HepG2 (cell line): ENCODE data around the gene TNRC18.

ENCODE experiments used
- JUNB ChIP-seq: sonication (generic); formaldehyde crosslinking; IDR thresholded peaks from 2 replicates; pipeline ENCODE4 v1.8.0; 2022; ENCODE audit warnings: missing genetic modification reagents, mild to moderate bottlenecking, borderline replicate concordance
- NFATC3 ChIP-seq: sonication (generic); formaldehyde crosslinking; IDR thresholded peaks from 2 replicates; pipeline ENCODE4 v1.5.1; 2020; ENCODE audit warnings: mild to moderate bottlenecking, missing genetic modification reagents
- NFYB ChIP-seq: sonication (generic); formaldehyde crosslinking; IDR thresholded peaks from 2 replicates; pipeline ENCODE4 v1.4.0; 2020; ENCODE audit warnings: missing genetic modification reagents
- NR2C2 ChIP-seq: sonication (generic); formaldehyde crosslinking; IDR thresholded peaks from 2 replicates; pipeline ENCODE4 v1.4.0; 2020; ENCODE audit warnings: missing genetic modification reagents, mild to moderate bottlenecking, moderate library complexity, borderline replicate concordance
- POLR2AphosphoS5 ChIP-seq: IDR thresholded peaks from 2 replicates; pipeline ENCODE4 v1.6.1; 2012; ENCODE audit warnings: low read depth, low read length
- RXRB ChIP-seq: IDR thresholded peaks from 2 replicates; pipeline ENCODE4 v1.6.1; 2016; ENCODE audit warnings: borderline replicate concordance, missing genetic modification reagents, missing compliant biosample characterization
- SAFB2 ChIP-seq: sonication (generic); formaldehyde crosslinking; IDR thresholded peaks from 2 replicates; pipeline ENCODE4 v1.5.1; 2020; ENCODE audit warnings: missing genetic modification reagents, low read depth, mild to moderate bottlenecking, borderline replicate concordance
- SMAD3 ChIP-seq: sonication (generic); formaldehyde crosslinking; IDR thresholded peaks from 2 replicates; pipeline ENCODE4 v1.4.0; 2020; ENCODE audit warnings: missing genetic modification reagents
- ZNF232 ChIP-seq: sonication (generic); formaldehyde crosslinking; IDR thresholded peaks from 2 replicates; pipeline ENCODE4 v1.4.0; 2020; ENCODE audit warnings: missing genetic modification reagents, borderline replicate concordance
- TF ChIP-seq, protein P1 (sequence below): IDR thresholded peaks from 2 replicates; pipeline ENCODE4 v1.6.1; 2012; ENCODE audit warnings: inconsistent platforms
- TF ChIP-seq, protein P2 (sequence below): sonication (generic); formaldehyde crosslinking; IDR thresholded peaks from 2 replicates; pipeline ENCODE4 v1.5.0; 2020; ENCODE audit warnings: mild to moderate bottlenecking, missing genetic modification reagents, moderate library complexity
- TF ChIP-seq, protein P3 (sequence below): sonication (generic); formaldehyde crosslinking; IDR thresholded peaks from 2 replicates; pipeline ENCODE4 v1.4.0; 2020; ENCODE audit warnings: missing genetic modification reagents

DNA sequence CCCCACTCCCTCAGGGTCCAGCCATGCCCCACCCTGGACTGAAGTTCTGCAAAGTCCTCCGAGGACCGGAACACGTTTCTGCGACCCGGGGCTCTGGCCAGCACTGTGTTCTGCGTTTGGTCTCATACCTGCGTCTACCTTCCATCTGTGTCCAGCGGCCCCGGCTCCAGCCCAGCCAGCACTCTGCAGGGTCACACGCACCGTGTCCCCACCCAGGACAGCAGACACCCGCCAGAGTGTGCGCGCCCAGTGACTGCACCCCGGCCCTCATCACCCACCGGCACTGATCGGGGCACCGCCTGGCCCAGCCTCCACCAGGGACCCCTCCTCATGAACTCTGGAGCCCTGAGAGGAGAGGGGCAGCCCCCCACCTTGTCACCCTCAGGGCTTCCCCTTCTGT, 120.6 kb downstream of the TNRC18 start:
- no peak for TF ChIP-seq ZNF232 (CRISPR knock-in tag)
- no peak for TF ChIP-seq RXRB
- TF ChIP-seq NFYB (CRISPR knock-in tag): no peak
- TF ChIP-seq, protein P1, sequence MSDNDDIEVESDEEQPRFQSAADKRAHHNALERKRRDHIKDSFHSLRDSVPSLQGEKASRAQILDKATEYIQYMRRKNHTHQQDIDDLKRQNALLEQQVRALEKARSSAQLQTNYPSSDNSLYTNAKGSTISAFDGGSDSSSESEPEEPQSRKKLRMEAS: no peak
- TF ChIP-seq POLR2AphosphoS5: no peak
- TF ChIP-seq, protein P2, sequence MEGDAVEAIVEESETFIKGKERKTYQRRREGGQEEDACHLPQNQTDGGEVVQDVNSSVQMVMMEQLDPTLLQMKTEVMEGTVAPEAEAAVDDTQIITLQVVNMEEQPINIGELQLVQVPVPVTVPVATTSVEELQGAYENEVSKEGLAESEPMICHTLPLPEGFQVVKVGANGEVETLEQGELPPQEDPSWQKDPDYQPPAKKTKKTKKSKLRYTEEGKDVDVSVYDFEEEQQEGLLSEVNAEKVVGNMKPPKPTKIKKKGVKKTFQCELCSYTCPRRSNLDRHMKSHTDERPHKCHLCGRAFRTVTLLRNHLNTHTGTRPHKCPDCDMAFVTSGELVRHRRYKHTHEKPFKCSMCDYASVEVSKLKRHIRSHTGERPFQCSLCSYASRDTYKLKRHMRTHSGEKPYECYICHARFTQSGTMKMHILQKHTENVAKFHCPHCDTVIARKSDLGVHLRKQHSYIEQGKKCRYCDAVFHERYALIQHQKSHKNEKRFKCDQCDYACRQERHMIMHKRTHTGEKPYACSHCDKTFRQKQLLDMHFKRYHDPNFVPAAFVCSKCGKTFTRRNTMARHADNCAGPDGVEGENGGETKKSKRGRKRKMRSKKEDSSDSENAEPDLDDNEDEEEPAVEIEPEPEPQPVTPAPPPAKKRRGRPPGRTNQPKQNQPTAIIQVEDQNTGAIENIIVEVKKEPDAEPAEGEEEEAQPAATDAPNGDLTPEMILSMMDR: no peak
- no peak for TF ChIP-seq JUNB
- no peak for TF ChIP-seq SMAD3 (CRISPR knock-in tag)
- no peak for TF ChIP-seq NFATC3
- TF ChIP-seq, protein P3, sequence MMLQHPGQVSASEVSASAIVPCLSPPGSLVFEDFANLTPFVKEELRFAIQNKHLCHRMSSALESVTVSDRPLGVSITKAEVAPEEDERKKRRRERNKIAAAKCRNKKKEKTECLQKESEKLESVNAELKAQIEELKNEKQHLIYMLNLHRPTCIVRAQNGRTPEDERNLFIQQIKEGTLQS (CRISPR knock-in tag): no peak
- no peak for TF ChIP-seq NR2C2
- TF ChIP-seq SAFB2 (CRISPR knock-in tag): no peak
